HG03108 (cell line): Measurements from ENCODE around the gene CD320.
A peak's percentile ranks its signal among the peaks of the same experiment; 100 is the strongest.
"Not testable (repeated sequence)": the region's sequence is repeated elsewhere in the genome, so short reads cannot be mapped to it uniquely, and the experiment has no call there.

Source experiments
- ATAC-seq: cut with Tn5 transposase; IDR thresholded peaks from one replicate; pipeline ENCODE4 v1.9.1; 2021; ENCODE audit warnings: moderate library complexity; ENCODE audit not compliant: unreplicated experiment

Gene CD320

DNA sequence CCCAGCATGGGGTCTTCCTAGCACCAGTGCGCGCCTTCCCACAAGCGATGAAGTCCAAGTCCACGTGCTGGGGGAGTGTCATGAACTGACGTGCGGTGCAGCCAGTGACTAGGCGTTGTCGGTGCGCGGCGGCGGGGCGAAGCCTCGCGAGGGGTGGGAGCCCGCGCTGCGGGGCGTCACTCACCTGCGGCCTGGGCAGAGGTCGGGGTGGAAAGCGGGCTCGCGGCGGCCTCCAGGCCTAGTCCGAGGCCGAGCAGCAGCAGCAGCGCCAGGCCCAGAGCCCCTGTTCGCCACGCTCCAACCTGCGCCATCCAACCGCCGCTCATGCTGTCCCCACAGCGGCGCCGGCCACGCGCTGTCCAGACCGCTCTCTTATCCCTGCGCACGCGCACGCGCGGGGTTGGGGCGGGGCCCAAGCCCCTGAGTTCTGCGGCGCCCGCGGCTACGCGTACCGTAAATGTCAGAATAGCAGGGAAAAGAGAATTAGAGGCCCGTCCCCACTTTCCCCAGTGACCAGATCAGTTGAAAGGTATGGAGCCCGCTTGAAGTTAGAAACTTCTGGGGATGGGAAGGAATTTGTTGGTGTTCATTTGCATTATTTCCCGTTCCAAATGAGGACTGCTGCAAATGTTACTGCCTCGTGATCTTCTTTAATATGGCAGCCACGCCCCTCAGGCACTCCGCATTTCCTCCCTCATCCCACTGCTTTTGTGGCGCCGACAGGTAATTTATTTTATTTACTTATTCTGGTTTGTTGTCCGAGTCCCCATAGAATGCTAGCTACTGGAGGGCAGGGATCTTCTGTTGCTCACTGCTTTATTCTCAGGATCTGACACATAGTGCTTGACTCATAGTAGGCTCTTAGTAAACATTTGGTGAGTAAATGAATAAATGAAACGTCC is at the start of gene CD320:
TSS of gene CD320 (minus strand) at position 394 of the 902 bp plus-strand sequence. CDS start at position 326, 68 bp downstream.
- peak; percentile 77 for ATAC-seq

DNA sequence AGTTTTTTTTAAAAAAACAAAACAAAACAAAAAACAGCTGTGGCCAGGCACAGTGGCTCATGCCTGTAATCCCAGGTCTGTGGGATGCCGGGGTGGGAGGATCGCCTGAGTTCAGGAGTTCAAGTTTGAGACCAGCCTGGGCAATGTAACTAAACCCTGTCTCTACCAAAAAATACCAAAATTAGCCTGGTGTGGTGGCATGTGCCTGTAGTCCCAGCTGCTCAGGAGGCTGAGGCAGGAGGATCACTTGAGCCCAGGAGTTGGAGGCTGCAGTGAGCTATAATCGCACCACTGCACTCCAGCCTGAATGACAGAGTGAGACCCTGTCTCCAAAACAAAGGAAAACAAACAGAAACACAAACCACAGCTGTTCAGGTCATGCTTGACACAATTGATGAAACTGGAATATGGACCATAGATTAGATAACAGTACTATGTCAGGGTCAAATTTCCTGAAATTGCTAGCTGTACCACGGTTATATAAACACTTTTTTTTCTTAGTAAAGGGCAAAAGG is 48.9 kb upstream of the CD320 start:
- ATAC-seq: no peak

DNA sequence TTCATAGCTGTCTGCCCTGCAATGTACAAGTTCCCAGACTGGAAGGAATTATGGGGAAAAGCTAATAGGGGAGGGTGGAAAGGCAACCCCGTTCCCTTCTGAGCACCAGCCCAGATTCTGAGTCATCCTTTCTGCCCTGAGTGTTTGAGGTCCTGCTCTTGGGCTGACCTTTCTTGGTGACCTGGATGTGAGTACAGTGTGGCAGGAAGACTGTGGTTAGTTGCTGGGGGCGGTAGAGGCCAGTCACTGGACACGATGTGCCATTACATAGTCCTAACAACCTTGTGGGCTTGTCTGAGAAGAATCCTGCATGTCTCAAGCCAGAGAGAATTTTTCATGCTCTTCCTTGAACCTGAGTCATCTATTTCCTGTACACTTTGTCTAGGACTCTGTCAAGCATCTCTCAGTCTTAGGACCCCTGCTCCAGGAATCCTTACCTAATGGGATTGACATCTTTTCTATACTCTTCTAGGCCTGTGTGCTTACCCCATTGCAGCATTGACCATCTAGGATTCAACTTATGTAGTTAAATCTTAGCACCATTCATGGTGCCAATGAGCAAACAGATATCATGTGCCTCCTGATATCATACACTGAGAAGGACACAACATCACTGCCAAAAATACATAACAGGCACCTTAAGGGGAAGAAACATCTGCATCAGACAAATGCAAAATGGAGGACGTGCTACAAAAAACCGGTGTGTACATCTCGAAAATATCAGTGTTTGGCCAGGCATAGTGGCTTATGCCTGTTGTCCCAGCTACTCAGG is 47.7 kb upstream of the CD320 start:
- ATAC-seq: no peak

DNA sequence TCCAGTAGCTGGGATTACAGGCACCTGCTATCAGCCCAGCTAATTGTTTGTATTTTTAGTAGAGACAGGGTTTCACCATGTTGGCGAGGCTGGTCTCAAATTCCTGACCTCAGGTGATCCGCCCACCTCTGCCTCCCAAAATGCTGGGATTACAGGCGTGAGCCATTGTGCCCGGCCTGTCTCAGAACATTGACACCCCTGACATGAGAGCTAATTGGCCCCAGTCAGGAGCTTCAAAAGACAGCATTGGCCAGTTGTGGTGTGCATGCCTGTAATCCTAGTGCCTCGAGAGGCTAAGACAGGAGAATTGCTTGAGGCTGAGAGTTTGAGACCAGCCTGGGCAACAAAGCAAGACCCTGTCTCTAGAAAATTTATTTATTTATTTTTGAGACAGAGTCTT is 44.7 kb upstream of the CD320 start:
- not testable (repeated sequence) for ATAC-seq

DNA sequence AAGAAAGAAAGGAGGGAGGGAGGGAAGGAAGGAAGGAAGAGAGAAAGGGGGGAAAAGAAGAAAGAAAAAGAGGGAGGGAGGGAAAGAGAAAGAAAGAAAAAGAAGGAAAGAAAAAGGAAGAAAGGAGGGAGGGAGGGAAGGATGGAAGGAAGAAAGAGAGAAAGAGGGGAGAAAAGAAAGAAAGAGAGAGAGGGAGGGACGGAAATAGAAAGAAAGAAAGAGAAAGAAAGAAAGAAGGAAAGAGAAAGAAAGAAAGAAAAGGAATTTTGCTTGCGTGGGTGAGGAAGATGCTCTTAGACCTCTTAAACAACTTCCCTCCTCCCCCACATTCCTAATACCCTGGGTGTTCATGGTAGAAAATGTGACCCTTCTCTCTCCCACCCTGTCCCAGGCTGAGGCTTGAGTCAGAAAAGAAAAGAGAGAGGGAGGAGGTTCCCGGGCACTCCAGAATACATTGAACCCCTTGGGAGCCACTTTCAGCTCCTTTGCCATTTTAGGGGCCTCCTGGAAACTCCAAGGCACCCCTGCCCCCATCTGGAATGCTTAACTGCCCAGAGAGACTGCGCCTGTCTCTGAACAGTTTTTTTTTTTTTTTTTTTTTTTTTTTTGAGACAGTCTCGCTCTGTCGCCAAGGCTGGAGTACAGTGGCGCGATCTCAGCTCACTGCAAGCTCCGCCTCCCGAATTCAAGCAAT is 44.1 kb upstream of the CD320 start:
- ATAC-seq: no peak

DNA sequence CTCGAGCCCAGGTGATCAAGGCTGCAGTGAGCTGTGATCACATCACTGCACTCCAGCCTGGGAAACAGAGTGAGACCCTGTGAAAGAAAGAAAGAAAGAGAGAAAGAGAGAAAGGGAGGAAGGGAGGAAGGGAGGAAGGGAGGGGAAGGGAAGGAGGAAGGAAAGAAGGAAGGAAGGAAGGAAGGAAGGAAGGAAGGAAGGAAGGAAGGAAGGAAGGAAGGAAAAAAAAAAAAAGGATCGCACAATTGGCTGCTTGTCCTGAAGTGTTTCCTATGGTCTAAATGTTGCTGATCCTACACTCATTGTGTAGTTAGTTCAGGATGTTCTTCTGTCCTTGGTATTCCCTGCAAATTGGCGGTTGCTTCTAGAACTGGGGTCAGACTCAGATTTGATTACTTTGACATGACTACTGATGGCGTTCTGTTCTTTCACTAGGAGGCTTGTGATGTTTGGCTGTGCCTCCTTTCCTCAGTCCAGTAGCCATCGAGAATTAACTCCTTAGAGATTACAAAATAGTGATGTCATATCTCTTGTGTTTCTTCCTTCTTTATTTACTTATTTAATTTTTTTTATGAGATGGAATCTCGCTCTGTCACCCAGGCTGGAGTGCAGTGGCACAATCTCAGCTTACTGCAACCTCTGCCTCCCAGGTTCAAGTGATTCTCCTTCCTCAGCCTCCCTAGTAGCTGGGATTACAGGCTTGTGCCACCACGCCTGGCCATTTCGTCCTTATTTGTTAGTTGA is 41.6 kb upstream of the CD320 start:
- not testable (repeated sequence) for ATAC-seq

DNA sequence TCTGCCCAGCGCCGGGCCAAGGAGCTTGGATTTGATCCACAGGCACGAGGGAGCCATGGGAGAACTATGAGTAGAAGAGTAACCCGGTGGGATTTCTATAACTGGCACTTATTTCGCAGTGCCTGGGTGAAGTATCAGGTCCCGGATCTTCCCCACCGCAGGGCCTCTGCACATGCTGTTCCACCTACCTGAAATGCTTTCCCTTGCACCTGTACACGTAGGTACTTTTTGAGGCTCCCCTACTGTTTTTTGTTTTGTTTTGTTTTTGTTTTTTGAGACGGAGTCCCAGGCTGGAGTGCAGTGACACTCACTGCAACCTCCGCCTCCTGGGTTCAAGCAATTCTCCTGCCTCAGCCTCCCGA is 35.3 kb upstream of the CD320 start:
- no peak for ATAC-seq

DNA sequence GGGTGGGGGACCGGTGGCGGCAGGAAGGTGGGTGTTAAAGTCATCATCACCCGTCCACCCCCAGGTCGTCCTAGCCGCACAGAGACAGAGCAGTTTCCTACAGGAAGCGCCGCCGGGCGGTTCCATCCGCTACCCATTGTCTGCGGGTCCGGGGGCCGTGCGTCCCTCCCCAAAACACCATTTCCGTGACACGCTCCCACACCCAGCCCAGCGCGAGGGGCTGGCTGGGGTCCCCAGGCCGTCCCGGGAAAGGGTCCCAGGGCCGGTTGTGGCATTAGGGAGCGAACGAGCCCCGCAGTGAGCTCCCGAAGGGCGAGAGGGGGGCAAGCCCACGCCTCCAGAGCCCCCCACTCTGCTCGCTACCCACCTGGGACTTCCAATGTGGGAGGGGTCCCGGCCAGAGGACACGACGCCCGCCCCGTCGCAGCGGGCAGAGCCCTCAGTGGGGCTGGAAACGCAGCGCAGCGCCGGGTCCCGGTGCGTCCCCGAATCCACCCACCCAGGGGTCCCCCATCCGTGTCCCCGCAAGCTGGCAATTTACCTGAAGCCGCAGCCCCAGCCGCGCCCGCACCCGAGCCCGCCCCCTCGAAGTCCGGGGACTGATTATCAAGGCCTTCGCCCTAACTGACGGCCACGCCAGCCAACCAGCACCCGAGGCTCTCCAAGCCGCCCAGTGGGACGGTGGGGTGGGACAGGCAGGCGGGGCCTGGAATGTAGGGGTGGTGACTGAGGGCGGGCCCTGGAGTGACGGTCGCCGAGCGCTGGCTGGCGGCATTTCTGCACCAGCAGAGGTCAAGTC is 34.7 kb upstream of the CD320 start, which contains the start of gene KANK3:
TSS of gene KANK3 (minus strand) at position 579 of the 799 bp plus-strand sequence. CDS start 5,434 bp downstream, outside the sequence.
- ATAC-seq: peak; percentile 96

DNA sequence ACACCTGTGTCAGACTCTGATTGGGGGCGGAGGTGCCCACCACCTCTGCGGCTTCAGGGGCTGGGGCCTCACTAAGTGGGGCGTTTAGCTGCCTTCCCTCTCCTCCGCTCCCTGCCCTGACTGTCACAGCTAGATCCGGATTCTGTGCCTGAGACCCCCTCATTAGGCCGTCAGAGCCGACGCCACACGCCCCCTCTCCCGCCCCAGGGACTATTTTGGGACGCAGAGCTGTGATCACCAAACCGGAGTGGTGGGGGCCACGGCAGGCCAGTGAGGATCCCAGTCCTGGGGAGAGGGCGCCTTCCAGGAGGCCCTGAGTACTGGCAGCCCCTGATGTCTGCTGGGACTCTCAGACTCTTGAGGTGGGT is 34.1 kb upstream of the CD320 start:
- ATAC-seq: no peak

DNA sequence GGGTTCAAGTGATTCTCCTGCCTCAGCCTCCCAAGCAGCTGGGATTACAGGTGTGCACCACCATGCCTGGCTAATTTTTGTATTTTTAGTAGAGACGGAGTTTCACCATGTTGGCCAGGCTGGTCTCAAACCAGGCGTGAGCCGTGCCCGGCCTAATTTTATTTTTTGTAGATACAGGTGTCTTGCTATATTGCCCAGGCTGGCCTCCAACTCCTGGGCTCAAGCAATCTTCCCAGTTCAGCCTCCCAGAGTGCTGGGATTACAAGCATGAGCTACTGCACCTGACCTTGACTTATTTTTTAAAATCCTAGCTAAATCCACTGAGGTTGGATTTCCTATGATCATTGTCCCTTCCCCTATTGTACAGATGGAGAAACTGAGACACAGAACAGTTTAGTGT is 33.3 kb upstream of the CD320 start:
- ATAC-seq: not testable (repeated sequence)

DNA sequence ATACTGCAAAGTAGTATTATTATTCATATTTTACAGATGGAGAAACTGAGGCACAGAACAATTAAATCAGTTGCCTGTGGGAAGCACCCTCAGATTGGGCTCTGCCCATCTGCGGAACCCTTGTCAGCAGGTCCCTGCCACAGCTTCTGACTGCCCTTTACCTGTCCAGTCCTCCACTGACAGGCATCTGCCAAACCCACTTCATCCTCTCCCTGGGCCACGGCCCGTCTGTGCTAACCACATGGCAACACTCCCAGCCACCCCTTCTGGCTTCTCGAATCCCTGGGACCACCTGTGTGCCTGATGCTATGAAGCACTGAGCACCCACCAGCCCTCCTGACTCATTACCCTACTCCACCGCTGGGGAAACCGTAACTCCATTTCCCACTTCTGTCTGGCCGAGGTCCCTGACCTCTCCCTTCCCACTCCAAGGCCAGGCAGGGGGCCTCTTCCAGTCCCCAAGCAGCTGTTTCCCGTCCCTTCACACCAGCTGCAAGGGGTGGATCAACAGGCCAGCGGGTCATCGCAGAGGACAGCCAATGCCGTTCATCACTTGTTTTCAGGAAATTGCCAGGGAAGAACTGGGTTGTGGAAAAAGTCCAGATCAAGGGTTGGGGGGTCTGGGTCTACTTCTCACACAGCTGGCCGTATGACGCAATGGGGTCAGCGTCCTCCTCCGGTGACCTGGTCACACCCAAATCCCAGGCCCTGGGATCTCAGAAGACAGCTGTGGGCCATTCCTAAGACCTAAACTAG is 32.4 kb upstream of the CD320 start:
- no peak for ATAC-seq

DNA sequence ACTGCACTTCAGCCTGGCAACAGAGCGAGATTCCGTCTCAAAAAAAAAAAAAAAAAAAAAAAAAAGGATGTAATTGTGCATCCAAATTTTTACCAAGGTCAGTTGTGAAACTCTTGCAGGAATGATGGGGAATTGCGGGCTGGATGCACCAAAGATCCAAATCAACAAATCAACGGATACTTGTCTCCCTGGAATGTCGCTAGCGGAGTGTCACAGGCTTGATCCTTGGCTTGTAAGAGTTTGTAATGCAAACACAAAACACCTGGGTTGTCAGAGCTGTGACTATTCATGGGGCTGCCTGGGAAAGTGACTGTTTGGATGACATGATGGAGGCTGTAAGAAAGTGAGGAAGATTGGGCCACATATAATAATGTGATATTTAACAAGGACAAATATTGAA is 30.7 kb upstream of the CD320 start:
- no peak for ATAC-seq

DNA sequence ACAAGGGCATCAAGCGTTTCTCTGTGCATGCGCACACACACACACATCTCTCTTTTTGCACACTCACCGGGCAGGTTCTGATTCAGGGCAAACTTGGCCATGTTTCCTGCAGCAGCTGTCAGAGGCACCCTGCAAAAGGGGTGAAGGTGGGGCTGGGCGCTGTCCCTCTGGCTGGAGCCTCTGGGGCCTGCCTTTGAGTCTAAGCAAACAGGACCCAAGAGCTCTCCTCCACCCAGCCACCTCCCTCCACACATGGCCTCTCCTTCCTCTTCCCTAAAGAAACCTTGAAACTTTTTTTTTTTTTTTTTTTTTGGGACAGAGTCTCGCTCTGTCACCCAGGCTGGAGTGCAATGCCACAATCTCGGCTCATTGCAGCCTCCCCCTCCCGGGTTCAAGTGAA is 29.6 kb upstream of the CD320 start:
- ATAC-seq: no peak

DNA sequence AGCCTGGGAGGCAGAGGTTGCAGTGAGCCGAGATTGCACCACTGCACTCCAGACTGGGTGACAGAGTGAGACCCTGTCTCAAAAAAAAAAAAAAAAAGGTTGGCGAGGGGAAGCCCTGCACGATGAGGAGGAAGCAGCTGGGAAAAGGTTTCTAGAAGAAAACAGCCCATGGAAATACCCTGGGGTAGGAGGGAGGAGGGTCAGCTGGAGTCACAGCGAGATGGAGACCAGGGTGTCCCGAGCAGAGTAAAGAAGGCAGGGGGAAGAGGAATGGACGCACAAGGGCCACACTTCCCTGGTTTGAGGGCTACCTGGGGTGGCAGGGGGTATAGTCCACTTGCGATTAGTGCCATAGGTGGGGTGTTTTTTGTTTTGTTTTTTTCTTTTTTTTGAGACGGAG is 28.5 kb upstream of the CD320 start:
- no peak for ATAC-seq

DNA sequence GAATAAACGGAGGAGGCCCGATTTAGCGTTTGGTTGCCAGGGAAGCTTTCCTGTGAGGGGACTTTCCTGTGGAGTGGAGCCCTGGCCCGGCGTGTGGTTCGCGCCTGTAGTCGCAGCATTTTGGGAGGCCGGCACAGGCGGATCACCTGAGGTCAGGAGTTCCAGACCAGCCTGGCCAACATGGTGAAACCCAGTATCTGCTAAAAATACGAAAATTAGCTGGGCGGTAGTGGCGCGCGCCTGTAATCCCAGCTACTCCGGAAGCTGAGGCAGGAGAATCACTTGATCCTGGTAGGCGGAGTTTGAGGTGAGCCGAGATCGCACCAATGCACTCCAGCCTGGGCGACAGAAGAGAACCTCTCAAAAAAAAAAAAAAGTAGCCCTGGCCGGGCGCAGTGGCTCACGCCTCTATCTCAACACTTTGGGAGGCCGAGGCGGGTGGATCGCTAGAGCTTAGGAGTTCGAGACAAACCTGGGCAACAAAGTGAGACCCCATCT is 28.0 kb upstream of the CD320 start:
- no peak for ATAC-seq

DNA sequence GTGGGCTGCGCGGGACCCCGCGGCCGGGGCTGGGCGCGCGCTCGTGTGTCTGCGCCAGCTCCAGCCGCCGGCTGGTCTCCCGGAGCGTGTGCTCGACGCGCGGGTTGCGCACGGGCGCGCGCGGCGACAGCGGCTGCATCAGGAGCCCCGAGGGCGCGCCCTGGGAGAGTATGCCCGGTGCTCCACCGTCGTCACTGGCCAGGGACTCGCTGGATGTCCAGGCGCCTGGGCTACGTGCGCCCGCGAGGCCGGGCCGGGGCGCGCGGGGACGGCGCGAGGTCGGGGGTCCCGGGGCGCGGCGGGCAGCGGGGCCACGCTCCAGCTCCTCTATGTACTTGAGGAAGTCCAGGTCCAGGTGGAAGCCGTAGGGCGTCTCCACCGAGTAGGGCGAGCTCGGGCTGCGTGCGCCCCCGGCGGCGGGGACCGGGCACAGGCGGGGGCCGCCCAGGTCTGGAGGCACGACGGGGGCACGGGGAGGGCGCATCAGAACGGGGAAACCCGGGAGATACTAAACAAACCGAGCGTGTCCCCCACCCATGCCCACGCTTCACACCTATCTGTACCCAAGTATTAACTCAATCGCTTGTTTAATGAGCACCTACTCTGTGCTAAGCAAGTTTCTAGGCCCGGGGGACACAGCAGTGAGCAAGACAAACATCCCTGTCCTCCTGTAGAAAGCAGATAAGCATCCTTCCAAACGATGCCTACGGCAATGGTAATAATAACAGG is 27.3 kb upstream of the CD320 start:
- peak; percentile 44 for ATAC-seq

DNA sequence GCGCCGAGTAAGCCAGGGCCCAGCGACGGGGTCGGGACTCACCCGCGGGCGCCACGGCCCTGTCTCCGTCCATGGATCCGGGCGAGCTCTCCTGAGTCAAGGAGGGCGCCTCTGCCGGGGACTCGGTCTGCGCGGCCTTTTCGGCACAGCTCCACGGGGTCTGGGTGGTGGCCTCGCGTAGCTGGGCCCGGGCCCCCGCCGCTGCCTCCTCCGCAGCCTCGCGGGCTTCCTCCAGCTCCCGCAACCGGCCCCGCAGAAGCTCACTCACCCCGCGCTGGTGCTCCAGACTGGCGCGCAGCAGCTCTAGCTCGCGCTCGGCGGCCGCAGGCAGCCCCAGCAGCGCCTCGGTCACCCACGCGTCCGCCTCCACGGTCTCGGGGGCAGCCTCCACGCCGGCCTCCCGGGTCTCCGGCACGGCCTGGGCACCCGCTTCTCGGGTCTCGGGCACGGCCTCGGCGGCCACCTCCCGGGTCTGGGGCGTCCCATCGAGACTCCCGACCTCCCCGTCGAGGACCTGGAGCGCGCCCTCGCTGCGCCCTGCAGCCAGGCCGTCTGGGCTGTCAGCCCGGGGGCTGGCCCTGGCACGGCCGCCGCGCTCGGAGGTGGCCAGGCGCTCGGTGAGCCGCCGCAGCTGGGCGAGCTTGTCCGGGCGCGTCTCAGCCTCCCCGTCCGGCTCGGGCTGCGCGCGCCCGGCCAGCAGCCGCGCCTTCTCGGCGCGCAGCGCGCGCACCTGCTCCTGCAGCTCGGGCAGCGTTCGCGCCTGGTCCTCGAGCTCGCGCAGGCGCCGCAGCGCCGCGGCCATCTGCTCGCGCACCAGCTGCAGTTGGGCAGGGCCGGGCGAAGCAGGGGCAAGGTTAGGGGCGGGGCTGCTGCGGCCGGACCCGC is 26.5 kb upstream of the CD320 start:
- peak; percentile 60 for ATAC-seq
